ENCODE data around the gene OTOG.

Gene OTOG

GRCh38 chr11:17547051-17547577 is at the start of gene OTOG:
Gene OTOG, plus strand, starts transcription at chr11:17547259. Its CDS starts 114 bp downstream, at chr11:17547373.
- no peak for DNase-seq (ENCODE audit: low spot score)

DNA sequence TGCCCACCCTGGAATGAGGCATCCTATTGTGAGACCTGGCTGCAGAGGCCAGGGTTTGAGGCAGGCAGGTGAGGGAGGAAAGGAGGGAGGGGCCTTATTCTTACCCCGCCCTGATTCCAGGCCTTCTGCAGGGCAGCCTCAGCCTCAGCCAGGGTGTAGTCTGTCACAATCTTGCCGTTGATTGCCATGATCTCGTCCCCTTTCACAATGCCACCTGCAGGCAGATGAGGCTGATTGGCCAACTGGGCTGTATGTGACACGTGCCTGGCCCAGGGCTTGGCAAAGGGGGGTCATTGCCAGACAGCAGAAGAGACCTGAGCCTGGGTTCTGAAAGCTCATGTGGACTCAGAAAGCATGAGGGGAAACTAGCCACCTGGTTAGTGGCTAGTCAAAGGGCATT is 49.0 kb upstream of the OTOG start:
- peak; percentile 73 for DNase-seq (ENCODE audit: low spot score)

- DNase-seq (ENCODE audit: low spot score), result no peak
These were observed 48.6 kb upstream of the OTOG start for GRCh38 chr11:17498475-17498874.

DNA sequence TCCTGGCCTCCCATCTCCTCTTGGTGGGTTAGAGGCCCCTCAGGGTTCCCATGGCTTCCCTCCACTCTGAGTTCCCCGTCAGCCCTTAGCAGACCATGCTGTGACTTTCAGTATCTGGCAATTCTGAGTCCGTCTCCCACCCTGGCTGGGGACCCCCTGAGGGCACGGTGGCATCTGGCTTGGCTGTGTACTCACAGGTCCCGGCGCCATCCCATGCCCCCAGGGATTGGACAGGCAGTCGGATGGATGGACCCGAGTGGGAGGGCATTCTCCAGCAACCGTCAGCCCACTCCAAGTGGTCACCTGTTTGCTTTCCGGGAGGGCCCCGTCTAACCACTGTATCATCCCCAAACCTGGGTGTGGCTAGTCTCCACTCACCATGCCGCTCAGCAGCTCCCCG is 46.4 kb upstream of the OTOG start:
- no peak for DNase-seq (ENCODE audit: low spot score)

DNA sequence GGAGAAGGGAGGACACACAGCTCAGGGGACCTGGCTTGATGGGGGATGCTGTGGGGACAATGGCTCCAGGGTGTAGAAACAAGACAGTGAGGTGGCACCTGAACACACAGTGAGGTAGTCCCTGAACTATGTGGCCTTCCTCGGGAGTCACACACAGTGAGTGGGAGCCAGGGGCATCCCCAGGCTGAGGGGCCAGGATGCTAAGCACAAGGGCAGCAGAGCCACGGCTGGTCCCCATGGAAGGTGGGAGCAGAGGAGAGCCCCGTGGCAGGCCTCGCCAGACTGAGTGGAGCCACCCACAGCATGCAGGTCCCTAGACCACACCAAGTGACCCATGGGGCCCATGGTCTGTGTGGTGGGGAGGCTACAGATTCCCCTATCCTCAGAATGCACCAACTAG is 44.4 kb upstream of the OTOG start:
- no peak for DNase-seq (ENCODE audit: low spot score)

- peak; percentile 77 for DNase-seq (ENCODE audit: low spot score)
These were observed 42.5 kb upstream of the OTOG start for GRCh38 chr11:17504330-17505107.

GRCh38 chr11:17505146-17505545 is 41.9 kb upstream of the OTOG start:
- no peak for DNase-seq (ENCODE audit: low spot score)

DNA sequence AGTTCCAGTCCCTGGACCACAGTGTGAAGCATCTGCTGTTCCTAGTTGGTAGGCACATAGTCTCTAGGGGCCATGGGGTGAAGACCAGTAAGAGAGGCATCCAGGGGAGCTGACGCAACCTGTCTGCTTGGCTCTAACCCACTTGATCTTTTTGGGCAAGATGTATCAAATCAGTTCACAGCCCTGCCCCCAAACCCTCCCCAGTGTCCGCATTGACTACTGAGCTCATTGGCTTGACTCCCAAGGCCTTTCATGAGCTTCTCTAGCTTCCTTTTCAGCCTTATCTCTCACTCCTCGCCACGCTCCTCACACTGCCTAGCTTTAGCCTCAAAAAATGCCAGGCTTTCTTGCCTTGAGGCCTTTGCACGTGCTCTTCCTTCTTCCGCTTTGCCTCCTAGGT is 40.7 kb upstream of the OTOG start:
- no peak for DNase-seq (ENCODE audit: low spot score)

GRCh38 chr11:17506942-17507341 is 40.1 kb upstream of the OTOG start:
- DNase-seq (ENCODE audit: low spot score), result peak; percentile 62

GRCh38 chr11:17507773-17508172 is 39.3 kb upstream of the OTOG start:
- no peak for DNase-seq (ENCODE audit: low spot score)

- DNase-seq (ENCODE audit: low spot score), result peak; percentile 30
These were observed 38.8 kb upstream of the OTOG start for GRCh38 chr11:17508306-17508705.

DNA sequence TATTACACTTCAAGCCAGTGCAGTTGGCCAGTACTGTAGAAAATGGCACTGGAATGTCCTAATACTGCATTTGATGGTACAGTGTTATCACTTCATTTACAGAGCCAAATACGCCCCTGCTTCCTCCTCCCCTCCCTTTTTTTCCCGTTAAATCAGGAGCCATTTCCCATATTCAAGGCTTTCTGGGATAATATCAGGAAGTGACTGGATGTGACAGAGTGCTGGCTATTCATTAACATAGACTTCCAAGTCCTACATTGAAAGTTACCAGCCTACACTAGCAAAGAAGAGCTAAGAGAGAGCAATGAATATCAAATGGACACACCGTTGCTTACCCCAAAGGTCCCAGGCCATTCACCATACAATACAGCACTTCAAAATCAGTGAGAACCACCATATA is 38.3 kb upstream of the OTOG start:
- no peak for DNase-seq (ENCODE audit: low spot score)

DNA sequence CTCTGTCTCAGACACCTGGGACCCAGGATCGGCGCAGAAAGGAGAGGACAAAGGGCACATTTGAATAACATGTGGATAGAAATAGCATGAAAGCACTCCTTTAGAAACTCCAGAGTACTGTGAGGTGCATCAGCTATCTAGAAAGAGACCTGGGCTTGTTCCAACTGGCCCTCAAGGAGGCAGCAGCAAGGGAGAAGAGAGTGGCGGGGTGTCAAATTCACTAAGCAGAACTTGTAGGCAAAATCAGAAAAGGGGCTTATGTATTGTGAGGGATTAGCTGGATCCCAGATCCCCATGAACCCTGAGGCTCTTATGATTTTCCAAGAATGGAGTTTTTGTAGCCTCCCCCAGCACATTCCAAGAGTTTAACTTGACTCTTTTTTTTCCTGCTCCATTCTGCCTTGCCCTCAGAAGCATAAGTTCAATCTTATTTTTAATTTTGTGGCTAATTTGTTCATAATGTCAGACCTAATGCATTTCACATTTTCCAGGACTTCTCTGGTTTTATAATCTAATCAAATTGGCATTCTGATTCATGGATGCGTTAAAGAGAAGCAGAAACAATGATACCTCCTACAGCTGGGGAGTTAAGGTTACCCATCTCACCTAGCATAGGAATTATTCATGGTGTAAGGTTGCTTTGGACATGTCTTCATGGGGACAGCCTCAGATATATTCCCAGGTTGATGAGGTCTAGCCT is 36.4 kb upstream of the OTOG start:
- no peak for DNase-seq (ENCODE audit: low spot score)

DNA sequence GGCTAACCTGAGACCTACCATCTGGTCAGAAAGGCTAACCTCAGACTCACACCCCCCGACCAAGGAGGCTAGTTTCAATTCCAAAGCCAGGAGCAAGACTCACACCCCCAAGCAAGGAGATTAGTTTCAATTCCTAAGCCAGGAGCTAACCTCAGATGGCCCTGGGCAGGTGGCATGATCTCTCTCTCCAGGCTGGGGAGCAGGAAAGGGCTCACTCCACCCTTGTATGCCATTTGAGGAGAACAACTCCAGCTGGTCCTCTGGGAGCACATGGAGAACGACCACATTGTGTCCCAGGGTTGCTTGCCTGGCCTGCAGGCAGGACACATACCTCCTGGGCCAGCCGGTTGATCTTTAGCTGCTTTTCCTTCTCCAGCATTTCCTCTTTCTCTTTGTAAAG is 35.5 kb upstream of the OTOG start:
- DNase-seq (ENCODE audit: low spot score), result no peak

DNA sequence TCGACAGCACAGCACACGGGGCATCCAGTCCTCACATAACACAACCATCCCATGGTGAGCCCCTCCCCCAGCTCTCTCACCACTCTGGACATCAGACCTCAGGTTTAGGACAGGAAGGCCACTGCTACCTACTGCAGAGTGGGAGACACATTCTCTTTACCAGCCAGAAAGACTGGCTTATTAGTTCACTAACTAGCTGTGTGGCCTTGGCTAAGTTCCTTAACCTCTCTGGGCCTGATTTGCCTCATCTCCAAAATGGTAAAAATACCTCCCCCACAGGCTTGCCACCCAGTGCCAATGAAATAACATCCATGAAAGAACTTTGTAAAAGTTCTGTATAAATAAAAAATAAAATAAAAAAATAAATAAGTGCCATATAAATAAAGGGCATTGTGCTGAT is 35.0 kb upstream of the OTOG start:
- no peak for DNase-seq (ENCODE audit: low spot score)

DNA sequence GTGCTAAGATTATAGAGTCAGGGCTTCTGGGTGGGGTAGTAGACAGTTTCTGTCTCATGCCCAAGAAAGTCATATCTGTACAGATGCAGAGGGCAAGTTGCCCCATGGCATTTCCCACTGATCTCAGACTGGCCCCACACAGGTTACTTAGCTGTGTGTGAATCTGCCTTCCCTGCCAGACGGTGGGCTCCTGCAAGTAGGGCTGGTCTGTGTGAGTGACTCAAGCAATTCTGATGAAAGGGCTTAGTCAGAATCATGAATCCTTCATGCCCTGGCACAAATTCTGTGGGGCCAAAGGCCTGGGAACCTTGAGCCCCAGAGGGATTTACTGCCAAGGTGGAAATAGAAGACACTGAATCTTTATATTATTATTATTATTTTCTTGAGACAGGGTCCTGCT is 33.2 kb upstream of the OTOG start:
- no peak for DNase-seq (ENCODE audit: low spot score)

DNA sequence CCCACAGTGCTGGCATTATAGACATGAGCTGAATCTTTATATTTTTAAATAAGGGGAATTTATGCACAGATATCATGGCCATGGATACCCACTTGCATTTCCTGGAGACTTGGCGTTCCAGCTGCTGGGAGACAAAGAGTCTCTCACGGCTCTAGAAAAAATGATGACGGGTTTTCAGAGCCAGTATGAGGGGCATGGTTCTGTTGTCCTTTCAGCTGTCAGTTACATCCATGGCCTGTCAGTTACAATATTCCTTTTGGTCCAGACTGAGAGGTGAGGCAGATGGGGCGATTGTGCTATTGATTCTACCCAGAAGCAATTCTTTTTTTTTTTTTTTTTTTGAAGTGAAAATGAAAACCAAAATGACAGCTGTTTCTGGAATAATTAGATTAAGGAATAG is 32.6 kb upstream of the OTOG start:
- no peak for DNase-seq (ENCODE audit: low spot score)

GRCh38 chr11:17515443-17516176 is 31.4 kb upstream of the OTOG start:
- no peak for DNase-seq (ENCODE audit: low spot score)

DNA sequence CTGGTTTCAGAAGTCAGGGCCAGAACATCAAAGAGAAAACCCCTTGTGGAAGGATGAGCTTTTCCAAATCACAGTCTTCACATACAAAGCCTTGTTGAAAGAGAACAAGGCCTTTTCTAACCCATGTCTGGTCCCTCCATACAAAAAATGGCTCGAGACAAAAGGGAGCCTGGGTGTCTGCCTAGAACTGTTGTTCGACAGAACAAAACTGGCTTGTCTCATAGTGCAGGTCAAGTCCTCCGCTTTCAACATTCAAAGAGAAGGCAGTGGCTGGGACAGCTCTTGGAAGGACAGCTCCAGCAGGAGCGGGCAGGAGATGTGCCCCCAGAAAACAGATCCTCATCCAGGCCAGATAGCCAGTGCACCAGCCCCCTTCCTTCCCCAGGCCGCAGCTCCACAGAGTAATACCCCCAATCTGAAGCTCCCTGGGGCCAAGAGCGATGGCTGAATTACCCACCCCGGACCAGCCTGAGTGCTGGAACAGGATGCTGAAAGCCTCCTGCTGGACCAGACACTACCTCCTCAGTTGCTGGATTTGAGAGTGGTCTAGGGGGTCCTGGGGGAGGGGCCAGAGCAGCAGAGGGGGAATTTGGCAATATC is 30.4 kb upstream of the OTOG start:
- no peak for DNase-seq (ENCODE audit: low spot score)

GRCh38 chr11:17517186-17517585 is 29.9 kb upstream of the OTOG start:
- DNase-seq (ENCODE audit: low spot score), result no peak

- DNase-seq (ENCODE audit: low spot score), result no peak
These were observed 28.7 kb upstream of the OTOG start for GRCh38 chr11:17518366-17518765.

Data from SW480 (cell line).